ENCODE results near the gene INPP5D. TPM values are rescaled to one million over a fixed set of nuclear protein-coding genes. Genes with fewer than 3 reads are reported as not detected.
A peak's percentile ranks its signal among the peaks of the same experiment; 100 is the strongest.

INPP5D gene
- total RNA-seq, 2 experiments from 2014 or later, result 129 to 135 TPM

- Mint-ChIP-seq H3K4me3 (peak overlapping the region; percentile 74), H3K36me3 (peaks cover 47% of the 10 kb centered on the region), H3K4me1 (peaks cover 72% of the 10 kb centered on the region), H3K27ac (peak overlapping the region; percentile 90), H3K9me3 (no peaks in the 10 kb centered on the region), H3K27me3 (no peaks in the 10 kb centered on the region)
- POLR2A ChIA-PET, result interaction anchor here (0.7 to 7.7 kb wide), 6 partner anchors 11 to 160 kb away, joined by 3 to 123 read pairs (median 4); partner anchors contain the start of gene INPP5D
- ATAC-seq (ENCODE audit: low read depth), result no peak
- no peak for DNase-seq
These were observed 20.1 kb downstream of the INPP5D start for GRCh38 chr2:233079953-233080835.

- H3K27me3 Mint-ChIP-seq, result no peaks in the 10 kb centered on the region
- peaks cover 52% of the 10 kb centered on the region for H3K36me3 Mint-ChIP-seq
- ATAC-seq (ENCODE audit: low read depth), result no peak
These were observed 20.7 kb downstream of the INPP5D start for GRCh38 chr2:233080836-233081229.

GRCh38 chr2:233081232-233081730, 21.1 kb downstream of the INPP5D start:
- peaks cover 79% of the 10 kb centered on the region for H3K4me1 Mint-ChIP-seq
- H3K9me3 Mint-ChIP-seq, result no peaks in the 10 kb centered on the region
- H3K27me3 Mint-ChIP-seq, result no peaks in the 10 kb centered on the region
- DNase-seq (no peak), ATAC-seq (ENCODE audit: low read depth) (peak; percentile 59)
- H3K27ac Mint-ChIP-seq, result peak overlapping the region; percentile 90
- peaks cover 55% of the 10 kb centered on the region for H3K36me3 Mint-ChIP-seq
- POLR2A ChIA-PET, result interaction anchor here (0.7 to 7.7 kb wide), 6 partner anchors 10 to 159 kb away, joined by 3 to 123 read pairs (median 4); partner anchors contain the start of gene INPP5D
- peak overlapping the region; percentile 74 for H3K4me3 Mint-ChIP-seq

More at GRCh38 chr2:233080836-233081229, 20.7 kb downstream of the INPP5D start:
- POLR2A ChIA-PET, result interaction anchor here (0.7 to 7.7 kb wide), 6 partner anchors 11 to 160 kb away, joined by 3 to 123 read pairs (median 4); partner anchors contain the start of gene INPP5D
- no peaks in the 10 kb centered on the region for H3K9me3 Mint-ChIP-seq
- no peak for DNase-seq
- peak overlapping the region; percentile 90 for H3K27ac Mint-ChIP-seq
- H3K4me1 Mint-ChIP-seq, result peaks cover 78% of the 10 kb centered on the region
- H3K4me3 Mint-ChIP-seq, result peak overlapping the region; percentile 74

GRCh38 chr2:233081731-233082221, 21.6 kb downstream of the INPP5D start:
- peaks cover 53% of the 10 kb centered on the region for H3K36me3 Mint-ChIP-seq
- H3K4me3 Mint-ChIP-seq, result peak overlapping the region; percentile 74
- POLR2A ChIA-PET, result interaction anchor here (1.3 to 7.7 kb wide), 6 partner anchors 10 to 159 kb away, joined by 3 to 123 read pairs (median 5); partner anchors contain the start of gene INPP5D
- H3K4me1 Mint-ChIP-seq, result peaks cover 79% of the 10 kb centered on the region
- peak overlapping the region; percentile 90 for H3K27ac Mint-ChIP-seq
- no peaks in the 10 kb centered on the region for H3K9me3 Mint-ChIP-seq
- no peak for ATAC-seq (ENCODE audit: low read depth)
- DNase-seq, result no peak
- H3K27me3 Mint-ChIP-seq, result no peaks in the 10 kb centered on the region

GRCh38 chr2:233082222-233082930, 22.2 kb downstream of the INPP5D start:
- no peak for DNase-seq
- Mint-ChIP-seq H3K9me3 (no peaks in the 10 kb centered on the region), H3K27ac (peak overlapping the region; percentile 90), H3K36me3 (peaks cover 53% of the 10 kb centered on the region), H3K4me3 (peak overlapping the region; percentile 74), H3K4me1 (peaks cover 79% of the 10 kb centered on the region), H3K27me3 (no peaks in the 10 kb centered on the region)
- POLR2A ChIA-PET, result interaction anchor here (0.6 to 7.7 kb wide), 7 partner anchors 11 to 169 kb away, joined by 3 to 123 read pairs (median 5); partner anchors contain the start of genes ATG16L1 and INPP5D
- peak; percentile 16 for ATAC-seq (ENCODE audit: low read depth)

- no peak for ATAC-seq (ENCODE audit: low read depth)
- POLR2A ChIA-PET, result interaction anchor here (0.6 to 7.7 kb wide), 7 partner anchors 11 to 168 kb away, joined by 3 to 123 read pairs (median 5); partner anchors contain the start of genes ATG16L1 and INPP5D
- H3K36me3 Mint-ChIP-seq, result peaks cover 57% of the 10 kb centered on the region
- H3K27me3 Mint-ChIP-seq, result no peaks in the 10 kb centered on the region
- no peaks in the 10 kb centered on the region for H3K9me3 Mint-ChIP-seq
- peak overlapping the region; percentile 74 for H3K4me3 Mint-ChIP-seq
- H3K27ac Mint-ChIP-seq, result peak overlapping the region; percentile 90
- no peak for DNase-seq
- peaks cover 75% of the 10 kb centered on the region for H3K4me1 Mint-ChIP-seq
These were observed 23.0 kb downstream of the INPP5D start for GRCh38 chr2:233082931-233083755.

- Mint-ChIP-seq H3K27ac (peak overlapping the region; percentile 90), H3K4me1 (peaks cover 74% of the 10 kb centered on the region), H3K36me3 (peaks cover 62% of the 10 kb centered on the region), H3K4me3 (peak overlapping the region; percentile 74), H3K27me3 (no peaks in the 10 kb centered on the region), H3K9me3 (no peaks in the 10 kb centered on the region)
- ATAC-seq (ENCODE audit: low read depth) (no peak), DNase-seq (no peak)
- POLR2A ChIA-PET, result interaction anchor here (0.9 to 7.7 kb wide), 4 partner anchors 8 to 58 kb away, joined by 3 to 123 read pairs (median 7); partner anchors contain the start of gene INPP5D
These were observed 23.6 kb downstream of the INPP5D start for GRCh38 chr2:233083782-233084181.

- peak; percentile 35 for ATAC-seq (ENCODE audit: low read depth)
- no peak for DNase-seq
- H3K4me3 Mint-ChIP-seq, result peak overlapping the region; percentile 74
- H3K4me1 Mint-ChIP-seq, result peaks cover 67% of the 10 kb centered on the region
- POLR2A ChIA-PET, result interaction anchor here (0.9 to 7.7 kb wide), 4 partner anchors 9 to 58 kb away, joined by 3 to 123 read pairs (median 7); partner anchors contain the start of gene INPP5D
- peak overlapping the region; percentile 90 for H3K27ac Mint-ChIP-seq
- H3K36me3 Mint-ChIP-seq, result peaks cover 55% of the 10 kb centered on the region
- no peaks in the 10 kb centered on the region for H3K27me3 Mint-ChIP-seq
- H3K9me3 Mint-ChIP-seq, result no peaks in the 10 kb centered on the region
These were observed 24.3 kb downstream of the INPP5D start for GRCh38 chr2:233084488-233084887.

GRCh38 chr2:233085037-233085838, 25.1 kb downstream of the INPP5D start:
- Mint-ChIP-seq H3K4me1 (peaks cover 61% of the 10 kb centered on the region), H3K27ac (peak overlapping the region; percentile 66)

GRCh38 chr2:233085839-233086150, 25.7 kb downstream of the INPP5D start:
- H3K36me3 Mint-ChIP-seq, result peaks cover 54% of the 10 kb centered on the region
- DNase-seq, result no peak
- ATAC-seq (ENCODE audit: low read depth), result no peak
- peak overlapping the region; percentile 66 for H3K27ac Mint-ChIP-seq
- POLR2A ChIA-PET, result interaction anchor here (1.8 kb wide), 1 partner anchor 25 kb away, joined by 6 read pairs; the partner anchor contains the start of gene INPP5D
- H3K9me3 Mint-ChIP-seq, result no peaks in the 10 kb centered on the region
- H3K4me3 Mint-ChIP-seq, result no peak overlapping the region
- H3K27me3 Mint-ChIP-seq, result no peaks in the 10 kb centered on the region
- peaks cover 58% of the 10 kb centered on the region for H3K4me1 Mint-ChIP-seq

More at GRCh38 chr2:233085037-233085838, 25.1 kb downstream of the INPP5D start:
- POLR2A ChIA-PET, result interaction anchor here (0.9 to 7.7 kb wide), 4 partner anchors 9 to 57 kb away, joined by 3 to 123 read pairs (median 7); partner anchors contain the start of gene INPP5D
- DNase-seq (no peak), ATAC-seq (ENCODE audit: low read depth) (no peak)
- Mint-ChIP-seq H3K36me3 (peaks cover 55% of the 10 kb centered on the region), H3K27me3 (no peaks in the 10 kb centered on the region), H3K9me3 (no peaks in the 10 kb centered on the region), H3K4me3 (peak overlapping the region; percentile 74)

GRCh38 chr2:233087713-233088112, 27.6 kb downstream of the INPP5D start:
- Mint-ChIP-seq H3K9me3 (no peaks in the 10 kb centered on the region), H3K36me3 (peaks cover 50% of the 10 kb centered on the region), H3K27ac (no peak overlapping the region), H3K4me3 (no peak overlapping the region), H3K27me3 (no peaks in the 10 kb centered on the region), H3K4me1 (peaks cover 45% of the 10 kb centered on the region)
- POLR2A ChIA-PET, result interaction anchor here (1.8 kb wide), 1 partner anchor 27 kb away, joined by 6 read pairs; the partner anchor contains the start of gene INPP5D
- no peak for DNase-seq
- ATAC-seq (ENCODE audit: low read depth), result no peak
